ENCODE measurements around the gene GSDME.

The GSDME gene

GRCh38 chr7:24700521-24701260, 56.6 kb downstream of the GSDME start:
- no peaks in the 10 kb centered on the region for H3K9me3 Mint-ChIP-seq
- TF ChIP-seq CTCF (IDR thresholded peaks at IDR 0.05) = no peak
- peaks cover 16% of the 10 kb centered on the region for H3K4me1 Mint-ChIP-seq
- H3K27ac Mint-ChIP-seq = no peak overlapping the region
- H3K4me3 Mint-ChIP-seq = no peak overlapping the region
- H3K36me3 Mint-ChIP-seq (ENCODE audit: low read depth) = peaks cover 27% of the 10 kb centered on the region
- H3K27me3 Mint-ChIP-seq (ENCODE audit: low read depth, poor library complexity) = no peaks in the 10 kb centered on the region
- no peak for DNase-seq

GRCh38 chr7:24698531-24699266, 58.6 kb downstream of the GSDME start:
- no peak for TF ChIP-seq CTCF (IDR thresholded peaks at IDR 0.05)
- no peak for DNase-seq
- H3K4me3 Mint-ChIP-seq = no peak overlapping the region
- H3K27ac Mint-ChIP-seq = no peak overlapping the region
- peaks cover 10% of the 10 kb centered on the region for H3K4me1 Mint-ChIP-seq
- H3K36me3 Mint-ChIP-seq (ENCODE audit: low read depth) = peaks cover 41% of the 10 kb centered on the region
- no peaks in the 10 kb centered on the region for H3K9me3 Mint-ChIP-seq
- no peaks in the 10 kb centered on the region for H3K27me3 Mint-ChIP-seq (ENCODE audit: low read depth, poor library complexity)

GRCh38 chr7:24697416-24697815, 59.8 kb downstream of the GSDME start:
- Mint-ChIP-seq H3K9me3 (no peaks in the 10 kb centered on the region), H3K4me1 (peaks cover 10% of the 10 kb centered on the region), H3K27me3 (ENCODE audit: low read depth, poor library complexity) (no peaks in the 10 kb centered on the region), H3K4me3 (no peak overlapping the region), H3K36me3 (ENCODE audit: low read depth) (peaks cover 38% of the 10 kb centered on the region), H3K27ac (no peak overlapping the region)
- no peak for DNase-seq
- no peak for TF ChIP-seq CTCF (IDR thresholded peaks at IDR 0.05)

- DNase-seq = no peak
- peaks cover 25% of the 10 kb centered on the region for H3K36me3 Mint-ChIP-seq (ENCODE audit: low read depth)
- H3K4me1 Mint-ChIP-seq = no peaks in the 10 kb centered on the region
- no peaks in the 10 kb centered on the region for H3K27me3 Mint-ChIP-seq (ENCODE audit: low read depth, poor library complexity)
- H3K27ac Mint-ChIP-seq = no peak overlapping the region
- TF ChIP-seq CTCF (IDR thresholded peaks at IDR 0.05) = no peak
- no peak overlapping the region for H3K4me3 Mint-ChIP-seq
- no peaks in the 10 kb centered on the region for H3K9me3 Mint-ChIP-seq
These were observed 64.7 kb downstream of the GSDME start for GRCh38 chr7:24692592-24692991.

- DNase-seq = no peak
- no peaks in the 10 kb centered on the region for H3K4me1 Mint-ChIP-seq
- no peaks in the 10 kb centered on the region for H3K9me3 Mint-ChIP-seq
- H3K27me3 Mint-ChIP-seq (ENCODE audit: low read depth, poor library complexity) = no peaks in the 10 kb centered on the region
- no peak overlapping the region for H3K4me3 Mint-ChIP-seq
- no peak overlapping the region for H3K27ac Mint-ChIP-seq
- peaks cover 31% of the 10 kb centered on the region for H3K36me3 Mint-ChIP-seq (ENCODE audit: low read depth)
- TF ChIP-seq CTCF (IDR thresholded peaks at IDR 0.05) = no peak
These were observed 67.0 kb downstream of the GSDME start for GRCh38 chr7:24690251-24690650.
